MM.1S (cell line): Measurements from ENCODE around the gene OXER1.

Experiments
- DNase-seq: peaks from one replicate; pipeline ENCODE4 v3.0.0-alpha.2; 2015
- H2AFZ ChIP-seq: fragments of 300-600 bp; sonication (generic); 2 replicates; pipeline ENCODE4 v1.6.0; 2016; ENCODE audit warnings: antibody characterized with exemption, low read length
- H3F3A ChIP-seq: fragments of 300-600 bp; sonication (generic); 2 replicates; pipeline ENCODE4 v1.6.1; 2016; ENCODE audit warnings: mild to moderate bottlenecking, antibody characterized with exemption, low read length, moderate library complexity, mixed read lengths; ENCODE audit not compliant: insufficient read depth
- H3K27ac ChIP-seq: fragments of 300-600 bp; sonication (generic); 2 replicates; pipeline ENCODE4 v1.5.1; 2016; ENCODE audit warnings: mild to moderate bottlenecking, low read length
- H3K27me3 ChIP-seq: fragments of 300-600 bp; sonication (generic); replicated peaks from 2 replicates; pipeline ENCODE4 v1.6.0; 2016; ENCODE audit warnings: low read length; ENCODE audit not compliant: insufficient read depth
- H3K36me3 ChIP-seq: fragments of 300-600 bp; sonication (generic); replicated peaks from 2 replicates; pipeline ENCODE4 v1.6.1; 2016; ENCODE audit warnings: mild to moderate bottlenecking, low read length, mixed read lengths; ENCODE audit not compliant: insufficient read depth
- H3K4me1 ChIP-seq: fragments of 300-600 bp; sonication (generic); 2 replicates; pipeline ENCODE4 v1.6.1; 2016; ENCODE audit warnings: low read length, mixed read lengths
- H3K4me2 ChIP-seq: fragments of 300-600 bp; sonication (generic); 2 replicates; pipeline ENCODE4 v1.6.0; 2016; ENCODE audit warnings: low read depth, low read length
- H3K4me3 ChIP-seq: fragments of 300-600 bp; sonication (generic); 2 replicates; pipeline ENCODE4 v1.5.1; 2016; ENCODE audit warnings: low read length, mixed read lengths
- H3K79me2 ChIP-seq: fragments of 300-600 bp; sonication (generic); 2 replicates; pipeline ENCODE4 v1.6.1; 2016; ENCODE audit warnings: mixed run types, low read length, mixed read lengths
- H3K9ac ChIP-seq: fragments of 300-600 bp; sonication (generic); 2 replicates; pipeline ENCODE4 v1.6.1; 2016; ENCODE audit warnings: low read length, mixed read lengths
- H3K9me2 ChIP-seq: fragments of 300-600 bp; sonication (generic); replicated peaks from 2 replicates; pipeline ENCODE4 v1.6.1; 2016; ENCODE audit warnings: mild to moderate bottlenecking, low read length, mixed read lengths; ENCODE audit not compliant: insufficient read depth
- H3K9me3 ChIP-seq: fragments of 300-600 bp; sonication (generic); replicated peaks from 2 replicates; pipeline ENCODE4 v1.6.1; 2016; ENCODE audit warnings: mild to moderate bottlenecking, low read length, mixed read lengths; ENCODE audit not compliant: insufficient read depth
- H4K20me1 ChIP-seq: fragments of 300-600 bp; sonication (generic); 2 replicates; pipeline ENCODE4 v1.6.1; 2016; ENCODE audit warnings: mild to moderate bottlenecking, low read length, moderate library complexity, mixed read lengths; ENCODE audit not compliant: insufficient read depth
- EZH2 ChIP-seq: fragments of 300-600 bp; sonication (generic); optimal IDR thresholded peaks from 2 replicates; pipeline ENCODE3; 2017; ENCODE audit warnings: low read depth, mild to moderate bottlenecking, antibody characterized with exemption, low read length, mixed read lengths
- EZH2phosphoT487 ChIP-seq: fragments of 300-600 bp; sonication (generic); IDR thresholded peaks from 2 replicates; pipeline ENCODE4 v1.6.1; 2018; ENCODE audit warnings: antibody characterized with exemption, low read length
- TF ChIP-seq, protein P1 (sequence below): fragments of 300-600 bp; sonication (generic); IDR thresholded peaks from 2 replicates; pipeline ENCODE4 v1.5.1; 2016; ENCODE audit warnings: antibody characterized with exemption, low read length, mixed read lengths

OXER1 gene

DNA sequence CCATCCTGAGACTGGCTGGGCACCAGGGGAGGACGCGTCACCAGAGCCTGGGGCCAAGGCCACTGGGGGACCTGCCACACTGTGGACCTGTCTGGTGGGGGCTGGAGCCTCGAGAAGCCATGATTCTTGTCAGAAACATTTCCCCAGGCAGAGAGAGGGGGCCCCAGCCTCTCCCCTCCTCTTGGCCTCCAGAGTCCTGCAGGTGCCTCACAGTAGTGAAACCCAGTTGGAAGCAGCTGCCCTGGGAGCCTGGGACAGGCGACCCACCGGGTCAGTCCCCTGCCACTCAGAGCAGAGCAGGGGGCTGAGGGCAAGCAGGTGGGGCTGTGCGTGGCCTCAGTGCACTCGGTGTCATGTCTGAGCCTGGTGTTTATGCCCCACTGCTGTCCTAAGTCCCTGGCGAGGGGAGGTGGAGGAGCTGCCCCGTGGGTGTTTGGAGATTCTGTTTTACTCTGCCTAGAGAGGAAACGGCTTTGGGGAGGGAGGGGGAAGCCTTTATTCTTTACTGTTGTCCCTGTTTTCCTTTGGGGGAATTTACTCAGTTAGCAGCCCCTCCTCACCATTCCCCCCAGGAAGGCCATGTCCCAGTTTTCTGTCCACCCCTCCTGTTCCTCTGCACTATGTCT is 7.7 kb downstream of the OXER1 start:
- H3K36me3 ChIP-seq: no peaks in the 10 kb centered on the region
- no peaks in the 10 kb centered on the region for H3K4me1 ChIP-seq
- no peaks in the 10 kb centered on the region for H3K27me3 ChIP-seq
- H3K9me2 ChIP-seq: no peaks in the 10 kb centered on the region
- H2AFZ ChIP-seq: no peak overlapping the region
- no peak overlapping the region for H3K9ac ChIP-seq
- H3K9me3 ChIP-seq: no peaks in the 10 kb centered on the region
- no peaks in the 10 kb centered on the region for H3K79me2 ChIP-seq
- no peak for DNase-seq
- no peaks in the 10 kb centered on the region for H3F3A ChIP-seq
- no peak for TF ChIP-seq EZH2
- TF ChIP-seq, protein P1, sequence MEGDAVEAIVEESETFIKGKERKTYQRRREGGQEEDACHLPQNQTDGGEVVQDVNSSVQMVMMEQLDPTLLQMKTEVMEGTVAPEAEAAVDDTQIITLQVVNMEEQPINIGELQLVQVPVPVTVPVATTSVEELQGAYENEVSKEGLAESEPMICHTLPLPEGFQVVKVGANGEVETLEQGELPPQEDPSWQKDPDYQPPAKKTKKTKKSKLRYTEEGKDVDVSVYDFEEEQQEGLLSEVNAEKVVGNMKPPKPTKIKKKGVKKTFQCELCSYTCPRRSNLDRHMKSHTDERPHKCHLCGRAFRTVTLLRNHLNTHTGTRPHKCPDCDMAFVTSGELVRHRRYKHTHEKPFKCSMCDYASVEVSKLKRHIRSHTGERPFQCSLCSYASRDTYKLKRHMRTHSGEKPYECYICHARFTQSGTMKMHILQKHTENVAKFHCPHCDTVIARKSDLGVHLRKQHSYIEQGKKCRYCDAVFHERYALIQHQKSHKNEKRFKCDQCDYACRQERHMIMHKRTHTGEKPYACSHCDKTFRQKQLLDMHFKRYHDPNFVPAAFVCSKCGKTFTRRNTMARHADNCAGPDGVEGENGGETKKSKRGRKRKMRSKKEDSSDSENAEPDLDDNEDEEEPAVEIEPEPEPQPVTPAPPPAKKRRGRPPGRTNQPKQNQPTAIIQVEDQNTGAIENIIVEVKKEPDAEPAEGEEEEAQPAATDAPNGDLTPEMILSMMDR: no peak
- TF ChIP-seq EZH2phosphoT487: no peak
- H3K27ac ChIP-seq: no peak overlapping the region
- H3K4me3 ChIP-seq: no peak overlapping the region
- no peak overlapping the region for H3K4me2 ChIP-seq
- no peaks in the 10 kb centered on the region for H4K20me1 ChIP-seq

DNA sequence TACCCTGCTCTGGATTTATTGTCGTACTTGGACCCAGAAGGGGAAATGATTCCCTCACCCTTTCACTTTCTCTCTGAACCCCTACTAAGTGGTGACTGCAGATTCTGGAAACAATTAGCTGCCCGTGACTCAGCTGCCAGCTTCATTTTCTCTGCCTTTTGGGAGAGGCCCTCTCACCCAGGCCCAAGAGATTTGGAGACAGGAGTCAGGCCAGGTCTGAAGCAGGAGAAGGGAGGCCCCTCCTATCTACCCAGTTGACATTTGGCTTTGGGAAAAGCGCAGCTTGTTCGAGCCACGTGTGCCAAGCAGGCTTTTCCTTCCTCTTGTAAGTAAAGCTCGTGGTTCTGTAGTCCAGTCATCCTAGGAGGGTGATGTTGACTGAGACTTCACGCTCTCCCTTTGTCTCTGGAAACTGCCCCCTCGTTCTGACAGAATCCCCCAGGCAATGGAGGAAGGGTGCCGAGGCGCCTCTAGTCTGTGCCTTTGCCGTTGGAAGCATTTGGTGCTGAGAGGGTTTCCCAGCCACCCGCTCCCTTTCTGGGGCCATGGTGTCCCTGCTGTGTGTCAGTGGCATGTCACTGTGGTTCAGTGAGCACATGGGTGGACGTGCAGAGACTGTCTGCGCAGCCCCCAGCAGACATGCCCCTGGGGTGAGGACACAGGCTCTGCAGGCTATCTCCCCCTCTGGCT is 8.6 kb downstream of the OXER1 start:
- no peak overlapping the region for H3K4me2 ChIP-seq
- H3K9me3 ChIP-seq: no peaks in the 10 kb centered on the region
- no peak for TF ChIP-seq EZH2
- no peaks in the 10 kb centered on the region for H3K9me2 ChIP-seq
- H3K79me2 ChIP-seq: no peaks in the 10 kb centered on the region
- no peaks in the 10 kb centered on the region for H3K27me3 ChIP-seq
- no peak overlapping the region for H3K4me3 ChIP-seq
- no peaks in the 10 kb centered on the region for H4K20me1 ChIP-seq
- no peak overlapping the region for H3K27ac ChIP-seq
- H3K9ac ChIP-seq: no peak overlapping the region
- H2AFZ ChIP-seq: no peak overlapping the region
- no peaks in the 10 kb centered on the region for H3K36me3 ChIP-seq
- DNase-seq: no peak
- no peaks in the 10 kb centered on the region for H3F3A ChIP-seq
- H3K4me1 ChIP-seq: no peaks in the 10 kb centered on the region

DNA sequence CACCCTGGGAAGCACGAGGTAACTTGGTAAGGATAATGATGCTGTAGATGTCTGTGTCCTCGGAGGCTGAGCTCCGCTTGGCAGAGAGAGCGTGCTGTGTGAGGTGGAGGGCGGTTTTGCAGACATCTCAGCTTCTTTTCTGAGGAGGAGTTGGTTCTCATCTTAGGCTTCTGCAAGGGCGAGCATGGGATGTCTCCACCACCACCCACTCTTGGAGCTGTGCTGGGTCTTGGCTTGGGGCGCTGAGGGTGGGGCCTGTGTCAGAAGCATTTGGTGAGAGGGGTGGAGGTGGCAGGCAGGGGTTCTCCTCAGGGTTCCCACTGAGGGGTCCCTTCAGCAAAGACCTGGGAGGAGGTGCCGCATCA is 9.2 kb downstream of the OXER1 start:
- Histone ChIP-seq H3F3A (no peaks in the 10 kb centered on the region), H3K36me3 (no peaks in the 10 kb centered on the region), H3K27me3 (no peaks in the 10 kb centered on the region), H3K79me2 (no peaks in the 10 kb centered on the region), H3K4me2 (no peak overlapping the region), H3K27ac (no peak overlapping the region), H3K9ac (no peak overlapping the region), H4K20me1 (no peaks in the 10 kb centered on the region), H3K9me3 (no peaks in the 10 kb centered on the region), H3K9me2 (no peaks in the 10 kb centered on the region), H3K4me3 (no peak overlapping the region), H2AFZ (no peak overlapping the region), H3K4me1 (no peaks in the 10 kb centered on the region)
- no peak for DNase-seq
- TF ChIP-seq EZH2phosphoT487 (no peak), EZH2 (no peak)
- TF ChIP-seq, protein P1: no peak
